Hepatocyte (in vitro differentiated cells): ENCODE data around the gene RAI1. TPM values are rescaled to one million over a fixed set of nuclear protein-coding genes. Genes with fewer than 3 reads are reported as not detected.
A peak's percentile ranks its signal among the peaks of the same experiment; 100 is the strongest.

Source experiments
- DNase-seq: peaks from one replicate; pipeline ENCODE4 v3.0.0-alpha.2; 2016; ENCODE audit warnings: low spot score
- H2AFZ ChIP-seq: fragments of 200-600 bp; sonication (generic); 2 replicates; pipeline ENCODE4 v1.6.0; 2016; ENCODE audit warnings: antibody characterized with exemption, mild to moderate bottlenecking
- H3K27ac ChIP-seq: fragments of 200-600 bp; sonication (generic); 2 replicates; pipeline ENCODE4 v1.5.1; 2016; ENCODE audit warnings: mild to moderate bottlenecking
- H3K27me3 ChIP-seq: fragments of 200-600 bp; sonication (generic); 2 replicates; pipeline ENCODE4 v1.6.1; 2016
- H3K36me3 ChIP-seq: fragments of 200-600 bp; sonication (generic); replicated peaks from 2 replicates; pipeline ENCODE4 v1.5.1; 2016; ENCODE audit warnings: low read depth; ENCODE audit not compliant: insufficient read depth
- H3K4me1 ChIP-seq: fragments of 200-600 bp; sonication (generic); 2 replicates; pipeline ENCODE4 v1.5.1; 2016; ENCODE audit warnings: mild to moderate bottlenecking, moderate library complexity; ENCODE audit not compliant: insufficient read depth
- H3K4me2 ChIP-seq: fragments of 200-600 bp; sonication (generic); 2 replicates; pipeline ENCODE4 v1.6.0; 2016
- H3K4me3 ChIP-seq: fragments of 200-600 bp; sonication (generic); 2 replicates; pipeline ENCODE4 v1.5.1; 2016; ENCODE audit warnings: mild to moderate bottlenecking
- H3K79me2 ChIP-seq: fragments of 200-600 bp; sonication (generic); 2 replicates; pipeline ENCODE4 v1.6.0; 2017; ENCODE audit warnings: mild to moderate bottlenecking
- H3K9me2 ChIP-seq: fragments of 200-600 bp; sonication (generic); replicated peaks from 2 replicates; pipeline ENCODE4 v1.6.0; 2017; ENCODE audit warnings: mild to moderate bottlenecking; ENCODE audit not compliant: insufficient read depth
- H3K9me3 ChIP-seq: fragments of 200-600 bp; sonication (generic); 2 replicates; pipeline ENCODE4 v1.5.1; 2016; ENCODE audit warnings: low read depth, mild to moderate bottlenecking
- H4K20me1 ChIP-seq: fragments of 200-600 bp; sonication (generic); 2 replicates; pipeline ENCODE4 v1.6.0; 2016; ENCODE audit warnings: mild to moderate bottlenecking; ENCODE audit not compliant: insufficient read depth, poor library complexity, severe bottlenecking
- EZH2 ChIP-seq: fragments of 200-600 bp; sonication (generic); IDR thresholded peaks from 2 replicates; pipeline ENCODE4 v1.6.1; 2016; ENCODE audit warnings: antibody characterized with exemption, mild to moderate bottlenecking, borderline replicate concordance
- EZH2phosphoT487 ChIP-seq: fragments of 200-600 bp; sonication (generic); IDR thresholded peaks from one replicate; pipeline ENCODE4 v1.6.1; 2018; ENCODE audit warnings: antibody characterized with exemption, mild to moderate bottlenecking, low read depth, moderate library complexity; ENCODE audit not compliant: unreplicated experiment, severe bottlenecking
- WGBS: methylation state at CpG from one replicate; pipeline ENCODE4 v1.1.6; 2016; ENCODE audit warnings: low lambda C conversion rate; ENCODE audit errors: missing lambda C conversion rate; 5-methylcytosine and 5-hydroxymethylcytosine counted together
- polyA plus RNA-seq: library from polyadenylated mRNA; unstranded; fragments of >200 nt; fragmentation: Nextera tagmentation; extraction: Ambion mirVana; gene quantifications from 2 replicates; pipeline ENCODE4 v1.2.1, GENCODE V29; 2016
- total RNA-seq: library from RNA; depleted of rRNA; stranded (reverse); fragments of >200 nt; gene quantifications from 2 replicates; pipeline ENCODE4 v1.2.3, GENCODE V29; 2014
- TF ChIP-seq, protein P1 (sequence below): fragments of 200-600 bp; sonication (generic); IDR thresholded peaks from 2 replicates; pipeline ENCODE4 v1.5.1; 2016; ENCODE audit warnings: antibody characterized with exemption, mild to moderate bottlenecking; ENCODE audit not compliant: poor library complexity

The RAI1 gene
- total and polyA plus RNA-seq, 2 experiments from 2014 or later: 20.2 to 23.8 TPM

DNA sequence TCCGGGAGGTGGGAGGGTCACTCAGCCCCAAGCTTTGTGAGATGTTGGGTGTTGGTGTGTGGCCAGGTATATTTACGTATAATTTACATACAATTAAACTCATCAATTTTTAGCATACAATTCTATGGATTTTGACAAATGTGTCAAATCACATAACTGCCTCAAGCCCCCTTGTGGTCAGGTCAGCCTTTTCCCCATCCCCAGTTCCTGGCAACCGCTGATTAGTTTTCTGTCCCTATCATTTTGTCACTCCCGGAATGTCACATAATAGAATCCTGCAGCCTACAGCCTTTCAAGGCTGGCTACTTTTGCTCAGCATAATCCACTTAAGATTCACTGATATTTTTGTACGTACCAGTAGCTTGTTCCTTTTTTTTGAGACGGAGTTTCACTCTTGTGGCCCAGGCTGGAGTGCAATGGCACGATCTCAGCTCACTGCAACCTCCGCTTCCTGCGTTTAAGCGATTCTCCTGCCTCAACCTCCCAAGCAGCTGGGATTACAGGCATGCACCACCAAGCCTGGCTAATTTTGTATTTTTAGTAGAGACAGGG lies 19.3 kb upstream of the RAI1 start:
- Histone ChIP-seq H3K9me3 (no peaks in the 10 kb centered on the region), H3K79me2 (no peaks in the 10 kb centered on the region), H3K4me3 (no peak overlapping the region), H3K27ac (no peak overlapping the region), H3K4me1 (peaks cover 9% of the 10 kb centered on the region), H4K20me1 (no peaks in the 10 kb centered on the region), H3K4me2 (no peak overlapping the region), H3K36me3 (no peaks in the 10 kb centered on the region), H2AFZ (no peak overlapping the region), H3K27me3 (no peaks in the 10 kb centered on the region), H3K9me2 (no peaks in the 10 kb centered on the region)
- TF ChIP-seq EZH2phosphoT487: no peak
- TF ChIP-seq, protein P1, sequence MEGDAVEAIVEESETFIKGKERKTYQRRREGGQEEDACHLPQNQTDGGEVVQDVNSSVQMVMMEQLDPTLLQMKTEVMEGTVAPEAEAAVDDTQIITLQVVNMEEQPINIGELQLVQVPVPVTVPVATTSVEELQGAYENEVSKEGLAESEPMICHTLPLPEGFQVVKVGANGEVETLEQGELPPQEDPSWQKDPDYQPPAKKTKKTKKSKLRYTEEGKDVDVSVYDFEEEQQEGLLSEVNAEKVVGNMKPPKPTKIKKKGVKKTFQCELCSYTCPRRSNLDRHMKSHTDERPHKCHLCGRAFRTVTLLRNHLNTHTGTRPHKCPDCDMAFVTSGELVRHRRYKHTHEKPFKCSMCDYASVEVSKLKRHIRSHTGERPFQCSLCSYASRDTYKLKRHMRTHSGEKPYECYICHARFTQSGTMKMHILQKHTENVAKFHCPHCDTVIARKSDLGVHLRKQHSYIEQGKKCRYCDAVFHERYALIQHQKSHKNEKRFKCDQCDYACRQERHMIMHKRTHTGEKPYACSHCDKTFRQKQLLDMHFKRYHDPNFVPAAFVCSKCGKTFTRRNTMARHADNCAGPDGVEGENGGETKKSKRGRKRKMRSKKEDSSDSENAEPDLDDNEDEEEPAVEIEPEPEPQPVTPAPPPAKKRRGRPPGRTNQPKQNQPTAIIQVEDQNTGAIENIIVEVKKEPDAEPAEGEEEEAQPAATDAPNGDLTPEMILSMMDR: no peak
- no peak for TF ChIP-seq EZH2
- 85% methylated on average over 10 of the region's 10 CpGs for WGBS
- no peak for DNase-seq

DNA sequence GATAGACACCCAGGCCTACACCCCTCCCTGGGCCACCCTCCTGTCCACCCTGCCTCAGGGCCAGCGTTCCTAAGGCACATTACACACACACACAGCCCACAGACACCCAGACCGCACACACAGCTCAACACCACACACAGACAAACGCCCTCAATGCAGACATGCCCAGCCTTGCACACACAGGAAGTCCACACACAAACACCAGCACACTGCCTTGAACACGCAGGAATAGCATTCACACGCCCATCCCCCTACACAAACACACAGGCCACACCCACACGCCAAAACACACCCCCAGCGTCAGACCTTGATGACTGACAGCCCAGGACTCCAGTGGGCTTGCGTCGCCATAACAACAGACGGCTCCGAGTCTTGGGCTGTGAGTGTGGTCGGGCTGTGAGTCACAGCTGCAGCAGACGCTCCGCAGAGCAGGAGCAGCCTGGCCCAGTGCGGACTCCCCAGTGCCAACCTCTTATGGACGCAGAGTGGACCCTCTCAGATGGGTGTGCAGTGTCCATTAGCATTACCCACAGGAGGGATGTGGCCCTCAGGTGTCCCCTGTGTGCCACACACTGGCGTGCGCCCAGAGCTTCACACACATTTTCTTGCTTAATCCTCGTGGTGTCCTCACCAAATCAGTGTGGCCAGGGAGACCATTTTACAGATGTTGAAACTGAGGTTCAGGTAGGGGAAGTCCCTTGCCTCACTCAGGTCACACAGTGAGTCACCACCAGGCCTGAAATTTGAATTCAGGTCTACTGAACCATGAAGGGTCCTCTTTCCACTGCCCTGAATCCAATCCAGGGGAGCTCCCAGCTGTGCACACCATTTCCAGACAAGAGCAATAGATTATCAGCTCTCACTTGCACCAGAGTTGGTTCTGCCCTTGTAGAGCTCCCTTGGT lies 17.8 kb upstream of the RAI1 start:
- no peaks in the 10 kb centered on the region for H3K36me3 ChIP-seq
- H3K27ac ChIP-seq: no peak overlapping the region
- no peak overlapping the region for H2AFZ ChIP-seq
- H3K4me1 ChIP-seq: peaks cover 9% of the 10 kb centered on the region
- peak overlapping the region; percentile 27 for H3K4me2 ChIP-seq
- no peaks in the 10 kb centered on the region for H3K9me2 ChIP-seq
- no peak overlapping the region for H3K4me3 ChIP-seq
- DNase-seq: peak; percentile 92
- H4K20me1 ChIP-seq: no peaks in the 10 kb centered on the region
- no peaks in the 10 kb centered on the region for H3K79me2 ChIP-seq
- TF ChIP-seq, protein P1: no peak
- no peak for TF ChIP-seq EZH2
- no peak for TF ChIP-seq EZH2phosphoT487
- H3K27me3 ChIP-seq: no peaks in the 10 kb centered on the region
- WGBS: 31% methylated on average over 19 of the region's 19 CpGs
- H3K9me3 ChIP-seq: no peaks in the 10 kb centered on the region

DNA sequence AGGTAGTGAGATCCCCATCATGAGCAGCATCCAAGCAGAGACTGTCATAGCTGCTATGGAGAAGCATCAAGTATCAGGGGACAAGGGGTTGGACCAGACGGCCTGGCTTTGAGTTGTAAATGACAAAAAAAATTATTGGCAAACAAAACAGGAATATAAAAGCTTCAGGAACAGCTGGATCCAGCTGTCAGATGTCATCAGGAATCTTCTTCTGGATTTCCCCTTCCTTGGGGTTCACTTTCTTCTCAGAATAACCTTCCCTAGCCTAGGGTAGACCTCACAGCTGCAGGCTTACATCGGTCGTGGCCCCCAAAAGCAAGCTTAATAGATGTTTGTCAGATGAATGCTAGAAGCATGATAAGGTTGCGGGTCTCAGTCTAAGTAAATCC lies 17.2 kb upstream of the RAI1 start:
- Histone ChIP-seq H4K20me1 (no peaks in the 10 kb centered on the region), H3K4me2 (no peak overlapping the region), H3K27ac (no peak overlapping the region), H3K9me2 (no peaks in the 10 kb centered on the region), H3K9me3 (no peaks in the 10 kb centered on the region), H3K27me3 (no peaks in the 10 kb centered on the region), H3K4me1 (peaks cover 9% of the 10 kb centered on the region), H3K79me2 (no peaks in the 10 kb centered on the region), H2AFZ (no peak overlapping the region), H3K4me3 (no peak overlapping the region), H3K36me3 (no peaks in the 10 kb centered on the region)
- TF ChIP-seq EZH2phosphoT487: no peak
- no peak for TF ChIP-seq EZH2
- TF ChIP-seq, protein P1: no peak
- WGBS: 74% methylated on average over 4 of the region's 4 CpGs
- no peak for DNase-seq
